ENCODE data around the gene SZT2.

Gene SZT2

GRCh38 chr1:43377831-43378230, 11.9 kb upstream of the SZT2 start:
- H3K4me2 ChIP-seq (ENCODE audit: low read length): no peak overlapping the region
- H3K27me3 ChIP-seq (ENCODE audit: control insufficient read depth, low read length): no peaks in the 10 kb centered on the region
- H3K79me2 ChIP-seq (ENCODE audit: control insufficient read depth, low read length): no peaks in the 10 kb centered on the region
- H4K20me1 ChIP-seq (ENCODE audit: control insufficient read depth, insufficient read depth, low read depth, low read length): no peaks in the 10 kb centered on the region
- TF ChIP-seq EZH2phosphoT487 (IDR thresholded peaks at IDR 0.05; ENCODE audit: borderline replicate concordance, low read length): no peak
- TF ChIP-seq CTCF (IDR thresholded peaks at IDR 0.05; ENCODE audit: low read depth, low read length, poor library complexity, severe bottlenecking): no peak
- no peaks in the 10 kb centered on the region for H3F3A ChIP-seq (ENCODE audit: control insufficient read depth, insufficient read depth)
- H3K27ac ChIP-seq (ENCODE audit: low read depth, low read length): no peak overlapping the region
- no peak overlapping the region for H3K4me3 ChIP-seq (ENCODE audit: low read length)
- no peaks in the 10 kb centered on the region for H3K9me2 ChIP-seq (replicated peaks; ENCODE audit: control insufficient read depth, low read length)
- peaks cover 3% of the 10 kb centered on the region for H3K36me3 ChIP-seq (ENCODE audit: control insufficient read depth, low read length)
- no peaks in the 10 kb centered on the region for H3K4me1 ChIP-seq (ENCODE audit: control insufficient read depth, low read length)
- H3K9me3 ChIP-seq (ENCODE audit: control insufficient read depth, insufficient read depth, low read length): no peaks in the 10 kb centered on the region

GRCh38 chr1:43379476-43379875, 10.2 kb upstream of the SZT2 start:
- no peaks in the 10 kb centered on the region for H4K20me1 ChIP-seq (ENCODE audit: control insufficient read depth, insufficient read depth, low read depth, low read length)
- H3F3A ChIP-seq (ENCODE audit: control insufficient read depth, insufficient read depth): no peaks in the 10 kb centered on the region
- no peaks in the 10 kb centered on the region for H3K27me3 ChIP-seq (ENCODE audit: control insufficient read depth, low read length)
- H3K9me3 ChIP-seq (ENCODE audit: control insufficient read depth, insufficient read depth, low read length): no peaks in the 10 kb centered on the region
- no peaks in the 10 kb centered on the region for H3K4me1 ChIP-seq (ENCODE audit: control insufficient read depth, low read length)
- H3K79me2 ChIP-seq (ENCODE audit: control insufficient read depth, low read length): no peaks in the 10 kb centered on the region
- H3K9me2 ChIP-seq (replicated peaks; ENCODE audit: control insufficient read depth, low read length): no peaks in the 10 kb centered on the region
- H3K4me3 ChIP-seq (ENCODE audit: low read length): no peak overlapping the region
- no peak overlapping the region for H3K4me2 ChIP-seq (ENCODE audit: low read length)
- TF ChIP-seq CTCF (IDR thresholded peaks at IDR 0.05; ENCODE audit: low read depth, low read length, poor library complexity, severe bottlenecking) (no peak), EZH2phosphoT487 (IDR thresholded peaks at IDR 0.05; ENCODE audit: borderline replicate concordance, low read length) (no peak)
- H3K36me3 ChIP-seq (ENCODE audit: control insufficient read depth, low read length): peaks cover 18% of the 10 kb centered on the region
- H3K27ac ChIP-seq (ENCODE audit: low read depth, low read length): no peak overlapping the region

GRCh38 chr1:43381612-43382011, 8.1 kb upstream of the SZT2 start:
- Histone ChIP-seq H3K4me2 (ENCODE audit: low read length) (no peak overlapping the region), H4K20me1 (ENCODE audit: control insufficient read depth, insufficient read depth, low read depth, low read length) (no peaks in the 10 kb centered on the region), H3K27ac (ENCODE audit: low read depth, low read length) (no peak overlapping the region), H3K9me3 (ENCODE audit: control insufficient read depth, insufficient read depth, low read length) (no peaks in the 10 kb centered on the region), H3F3A (ENCODE audit: control insufficient read depth, insufficient read depth) (no peaks in the 10 kb centered on the region), H3K9me2 (replicated peaks; ENCODE audit: control insufficient read depth, low read length) (no peaks in the 10 kb centered on the region), H3K4me1 (ENCODE audit: control insufficient read depth, low read length) (no peaks in the 10 kb centered on the region), H3K36me3 (ENCODE audit: control insufficient read depth, low read length) (peaks cover 39% of the 10 kb centered on the region), H3K79me2 (ENCODE audit: control insufficient read depth, low read length) (no peaks in the 10 kb centered on the region), H3K4me3 (ENCODE audit: low read length) (no peak overlapping the region), H3K27me3 (ENCODE audit: control insufficient read depth, low read length) (no peaks in the 10 kb centered on the region)
- TF ChIP-seq CTCF (IDR thresholded peaks at IDR 0.05; ENCODE audit: low read depth, low read length, poor library complexity, severe bottlenecking): no peak
- no peak for TF ChIP-seq EZH2phosphoT487 (IDR thresholded peaks at IDR 0.05; ENCODE audit: borderline replicate concordance, low read length)

Measured in DOHH2 (cell line).